Endometrial microvascular endothelial cells (primary cell): ENCODE results near the gene RPL23. TPM values are rescaled to one million over a fixed set of nuclear protein-coding genes. Genes with fewer than 3 reads are reported as not detected.

Experiments used
- in situ Hi-C: cut with HindIII; loops from 2 replicates; pipeline ENCODE4 v1.10.0; 2017; ENCODE audit warnings: low sequenced_read_pairs, low pct_unique_long_range_greater_than_20kb; ENCODE audit errors: inconsistent ontology term
- total RNA-seq: library from RNA; depleted of rRNA; stranded (reverse); fragments of >200 nt; gene quantifications from one replicate; pipeline ENCODE4 v1.2.3, GENCODE V29; 2015; ENCODE audit errors: inconsistent ontology term

RPL23 gene
- total RNA-seq, 1 donor from 2014 or later: 1,090 TPM

GRCh38 chr17:38885728-38886642 lies 32.5 kb upstream of the RPL23 start:
- in situ Hi-C loops: no loop called here

DNA sequence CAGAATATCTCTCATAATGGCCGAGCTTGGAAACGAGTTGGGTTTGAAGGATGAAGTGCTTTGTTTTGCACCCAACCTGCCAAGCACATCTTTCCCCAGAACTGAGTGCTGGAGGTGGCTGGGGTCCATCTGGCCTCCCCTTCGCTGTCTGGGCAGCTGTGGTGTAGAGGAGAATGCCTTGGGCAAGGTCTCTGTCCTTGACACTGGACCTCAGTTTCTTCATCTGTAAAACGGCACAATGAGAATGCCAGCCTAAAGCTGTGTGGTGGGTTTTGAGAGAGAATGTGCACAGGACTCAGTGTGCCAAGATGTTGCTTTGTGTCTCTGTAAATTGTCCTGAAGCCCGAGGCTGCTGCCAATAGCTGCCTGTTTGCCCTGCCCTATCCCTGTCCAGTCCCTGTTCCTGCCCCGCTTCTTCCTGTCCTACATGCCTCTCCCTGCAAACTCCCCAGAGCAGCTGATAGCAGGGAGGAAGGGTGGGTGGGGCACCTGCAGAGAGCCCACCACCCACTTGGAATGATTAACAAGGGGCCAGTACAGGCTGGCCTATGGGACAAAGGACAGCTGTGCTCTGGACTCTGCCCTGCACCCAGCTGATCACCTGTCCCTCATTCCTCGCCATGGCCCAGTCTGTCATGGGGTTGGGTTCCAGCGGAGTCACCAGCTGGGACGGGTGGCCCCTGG lies 31.7 kb upstream of the RPL23 start:
- in situ Hi-C loops: no loop called here

DNA sequence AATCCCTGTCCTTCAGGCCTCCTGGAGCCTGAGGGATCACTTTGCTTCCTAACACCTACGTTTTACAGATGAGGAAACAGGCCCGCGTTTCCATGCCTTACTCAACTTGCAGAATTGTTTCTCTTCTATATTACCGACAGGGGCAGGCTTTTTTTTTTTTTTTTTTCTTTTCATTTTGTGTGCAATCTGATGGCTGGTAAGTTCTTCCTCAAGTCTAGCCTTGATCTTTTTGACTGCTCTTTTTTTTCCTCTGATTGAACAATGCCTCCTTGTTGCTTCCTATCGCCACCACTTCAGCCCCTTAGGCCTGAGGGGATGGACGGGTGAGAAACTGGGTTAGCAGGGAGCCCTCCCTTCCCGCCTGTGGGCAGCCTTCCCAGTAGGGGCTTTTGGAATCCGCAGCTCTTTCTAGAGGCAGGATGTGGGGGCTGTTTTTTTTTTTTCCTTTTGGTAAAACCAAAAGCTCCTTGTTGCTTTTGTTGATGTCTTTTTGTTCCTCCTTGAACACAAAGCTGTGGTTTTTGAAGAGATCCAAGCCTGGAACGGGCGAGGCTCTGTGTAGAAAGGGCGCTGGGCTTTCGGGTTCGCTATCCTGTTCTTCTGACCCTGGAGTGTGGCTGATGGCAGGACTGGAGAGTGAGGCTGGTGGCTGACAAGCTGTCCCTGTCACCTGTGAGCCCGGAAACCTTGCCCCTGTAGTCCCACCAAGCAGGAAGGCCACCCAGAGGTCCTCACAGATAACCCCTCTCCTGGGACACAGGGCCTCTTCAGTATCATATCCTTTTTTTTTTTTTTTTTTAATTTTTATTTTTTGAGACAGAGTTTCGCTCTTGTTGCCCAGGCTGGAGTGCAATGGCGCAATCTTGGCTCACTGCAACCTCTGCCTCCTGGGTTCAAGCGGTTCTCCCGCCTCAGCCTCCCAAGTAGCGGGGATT lies 30.3 kb upstream of the RPL23 start:
- in situ Hi-C loops: no loop called here

DNA sequence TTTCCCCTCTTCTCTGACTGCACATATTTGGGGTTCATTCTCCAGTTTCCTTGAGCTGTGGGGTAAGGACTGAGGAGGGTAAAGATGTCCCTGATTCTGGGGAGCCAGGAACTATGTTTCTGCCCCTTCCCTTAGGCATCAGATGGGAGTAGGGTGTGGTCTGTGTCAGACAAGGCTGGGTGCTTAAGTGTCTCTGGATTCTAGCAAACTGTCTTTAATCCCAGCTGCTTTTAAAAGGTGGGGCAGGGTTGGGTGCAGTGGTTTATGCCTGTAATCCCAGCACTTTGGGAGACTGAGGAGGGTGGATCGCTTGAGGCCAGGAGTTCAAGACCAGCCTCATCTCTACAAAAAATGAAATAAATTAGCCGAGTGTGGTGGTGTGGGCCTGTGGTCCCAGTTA lies 29.3 kb upstream of the RPL23 start:
- in situ Hi-C loops: no loop called here

GRCh38 chr17:38881600-38882191 lies 28.2 kb upstream of the RPL23 start:
- in situ Hi-C loops: no loop called here

- in situ Hi-C loops: no loop called here
Observed at GRCh38 chr17:38879878-38880665, 26.6 kb upstream of the RPL23 start.

DNA sequence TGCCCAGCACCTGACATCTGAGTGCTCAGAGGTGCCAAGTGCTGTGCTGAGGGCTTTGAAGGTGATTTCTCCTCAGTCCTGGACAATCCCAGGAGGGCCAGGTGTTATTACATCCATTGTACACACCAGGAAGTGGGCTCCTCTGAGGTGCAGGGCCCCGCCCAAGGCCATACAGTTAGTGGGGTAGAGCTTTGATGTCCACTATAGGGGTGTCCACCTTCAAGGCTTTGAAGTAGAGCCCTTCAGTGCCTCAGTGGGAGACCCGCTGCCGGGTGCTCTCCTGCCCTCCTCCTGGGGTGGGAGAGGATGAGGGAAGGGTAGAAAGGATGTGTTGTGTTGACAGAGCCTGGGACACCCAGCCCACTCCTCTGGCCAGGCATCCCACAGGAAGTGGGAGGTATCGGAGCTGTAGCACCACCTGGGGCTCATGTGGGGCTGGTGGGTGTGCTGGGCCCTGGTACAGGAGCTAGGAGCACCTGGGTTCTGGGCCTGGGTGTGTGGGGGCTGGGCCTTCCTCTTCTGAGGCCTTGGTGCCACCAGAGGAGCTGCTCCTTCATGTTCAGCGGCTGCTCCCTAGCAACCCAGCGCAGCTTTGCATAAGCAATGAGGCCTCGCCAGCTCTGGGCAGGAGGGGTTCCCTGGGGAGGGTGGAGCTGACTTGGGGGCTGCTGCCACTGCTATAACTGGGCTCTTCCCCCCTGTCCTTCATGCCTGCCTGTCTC lies 23.8 kb upstream of the RPL23 start:
- in situ Hi-C loops: no loop called here

DNA sequence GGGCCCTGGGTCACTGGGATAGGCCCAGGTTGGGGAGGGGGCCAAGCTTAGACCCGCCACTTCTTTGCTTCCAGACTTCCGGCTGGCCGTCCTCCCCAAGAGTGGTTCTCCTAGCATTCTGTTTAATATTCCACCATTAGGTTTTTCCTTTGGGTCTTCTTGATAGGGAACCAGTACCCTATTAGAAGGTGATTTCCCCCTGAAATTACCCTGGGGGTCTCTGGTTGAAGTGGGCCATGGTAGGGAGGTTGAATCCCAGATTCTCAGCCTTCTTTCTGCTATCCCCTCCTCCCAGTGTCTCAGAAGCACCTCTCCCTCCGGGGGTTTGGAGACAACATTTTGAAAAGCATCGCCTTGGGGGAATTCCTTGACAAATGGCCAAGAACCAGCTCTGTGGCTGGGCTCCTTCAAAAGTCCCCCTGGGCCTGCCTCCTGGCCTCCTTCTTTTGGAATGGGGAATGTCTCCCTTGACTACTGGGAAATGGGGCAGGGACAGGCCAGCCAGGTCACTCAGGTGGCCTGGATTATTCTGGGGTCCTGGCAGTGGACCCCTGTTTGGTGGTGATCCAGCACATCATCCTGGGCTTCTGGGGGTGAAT lies 22.1 kb upstream of the RPL23 start:
- in situ Hi-C loops: no loop called here

GRCh38 chr17:38874505-38875400 lies 21.2 kb upstream of the RPL23 start:
- in situ Hi-C loops: no loop called here

- in situ Hi-C loops: no loop called here
Observed at GRCh38 chr17:38873640-38874380, 20.3 kb upstream of the RPL23 start.

DNA sequence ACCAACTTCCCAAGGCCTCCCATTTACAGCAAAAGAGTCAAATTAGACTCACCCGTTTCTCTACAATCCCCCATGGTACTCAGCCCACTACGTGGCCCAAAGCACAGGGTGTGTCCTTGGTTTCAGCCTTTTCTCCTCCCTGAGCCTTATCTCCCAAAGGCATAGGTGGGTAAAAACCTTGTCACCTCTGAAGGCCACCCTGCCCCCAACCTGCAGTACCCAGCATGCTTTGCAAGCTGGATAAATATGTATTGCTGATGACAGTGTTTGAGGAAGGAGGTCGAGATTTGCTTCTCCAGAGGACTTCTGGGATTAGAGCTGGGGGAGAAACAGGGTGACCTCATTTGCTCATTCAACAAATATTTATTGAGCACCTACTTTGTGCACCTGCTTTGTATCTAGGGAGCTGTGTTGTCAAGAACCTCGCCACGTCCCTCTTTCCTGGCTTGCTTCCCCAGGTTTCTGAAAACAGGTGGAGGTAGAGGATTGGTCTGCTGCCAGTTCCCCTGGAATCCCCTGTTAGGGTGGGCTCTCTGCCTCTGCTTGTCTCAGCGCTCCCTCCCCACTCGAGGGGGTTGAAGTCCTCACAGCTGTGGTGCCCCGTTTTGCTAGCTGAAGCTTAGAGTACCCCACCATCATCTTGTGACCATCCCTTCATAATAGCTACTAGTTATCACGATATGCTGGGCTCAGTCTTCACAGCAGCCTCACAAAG lies 19.3 kb upstream of the RPL23 start:
- in situ Hi-C loops: no loop called here

- in situ Hi-C loops: no loop called here
Observed at GRCh38 chr17:38872027-38872511, 18.5 kb upstream of the RPL23 start.

GRCh38 chr17:38871247-38872015 lies 17.9 kb upstream of the RPL23 start:
- in situ Hi-C loops: no loop called here
